Epithelial cell of proximal tubule (primary cell): ENCODE measurements around the gene ANO4. TPM values are rescaled to one million over a fixed set of nuclear protein-coding genes. Genes with fewer than 3 reads are reported as not detected.
"Not testable (repeated sequence)": the region's sequence is repeated elsewhere in the genome, so short reads cannot be mapped to it uniquely, and the experiment has no call there.

Experiments used
- DNase-seq: peaks from one replicate; pipeline ENCODE4 v3.0.0-alpha.2; 2011; ENCODE audit warnings: low read depth
- H3K4me3 ChIP-seq: 2 replicates; pipeline ENCODE4 v1.5.1; 2011; ENCODE audit warnings: low read depth, mild to moderate bottlenecking, low read length
- total RNA-seq: library from RNA; depleted of rRNA; stranded (reverse); fragments of >200 nt; gene quantifications from 2 replicates; pipeline ENCODE4 v1.2.3, GENCODE V29; 2015
- TF ChIP-seq, protein P1 (sequence below): conservative IDR thresholded peaks from 2 replicates; pipeline ENCODE4 v1.5.1; 2012; ENCODE audit warnings: low read depth, mild to moderate bottlenecking, low read length

The ANO4 gene
- total RNA-seq, 1 donor from 2014 or later, result 0.86 TPM

DNA sequence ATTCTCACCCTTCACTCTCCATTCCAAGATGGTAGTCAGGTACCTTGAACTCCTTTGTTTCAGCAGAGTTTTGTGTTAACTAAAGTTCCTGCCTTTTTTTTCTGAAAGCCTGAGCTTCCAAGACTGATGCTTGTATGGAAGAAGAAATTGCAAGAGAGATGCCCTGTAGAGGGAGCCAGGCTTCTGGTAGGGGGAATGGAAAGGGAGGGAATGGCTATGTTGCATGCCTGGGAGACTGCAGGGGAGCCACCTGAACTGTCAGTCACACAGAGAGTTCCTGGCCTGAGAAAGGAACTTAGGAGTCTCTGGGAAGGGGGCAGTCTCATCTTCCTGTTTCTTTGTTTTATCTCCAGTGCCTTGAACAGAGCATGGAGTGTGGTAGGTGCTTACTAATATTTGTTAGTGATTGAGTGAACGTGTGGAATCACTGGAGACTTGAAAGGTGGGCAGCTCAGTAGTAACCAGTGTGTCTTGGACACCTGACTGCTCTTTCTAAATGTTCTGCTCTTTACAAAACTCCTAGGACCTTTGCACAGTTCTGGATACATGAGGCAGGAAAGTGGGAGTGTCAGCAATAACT, 132.2 kb downstream of the ANO4 start:
- DNase-seq, result peak; percentile 35
- TF ChIP-seq, protein P1, sequence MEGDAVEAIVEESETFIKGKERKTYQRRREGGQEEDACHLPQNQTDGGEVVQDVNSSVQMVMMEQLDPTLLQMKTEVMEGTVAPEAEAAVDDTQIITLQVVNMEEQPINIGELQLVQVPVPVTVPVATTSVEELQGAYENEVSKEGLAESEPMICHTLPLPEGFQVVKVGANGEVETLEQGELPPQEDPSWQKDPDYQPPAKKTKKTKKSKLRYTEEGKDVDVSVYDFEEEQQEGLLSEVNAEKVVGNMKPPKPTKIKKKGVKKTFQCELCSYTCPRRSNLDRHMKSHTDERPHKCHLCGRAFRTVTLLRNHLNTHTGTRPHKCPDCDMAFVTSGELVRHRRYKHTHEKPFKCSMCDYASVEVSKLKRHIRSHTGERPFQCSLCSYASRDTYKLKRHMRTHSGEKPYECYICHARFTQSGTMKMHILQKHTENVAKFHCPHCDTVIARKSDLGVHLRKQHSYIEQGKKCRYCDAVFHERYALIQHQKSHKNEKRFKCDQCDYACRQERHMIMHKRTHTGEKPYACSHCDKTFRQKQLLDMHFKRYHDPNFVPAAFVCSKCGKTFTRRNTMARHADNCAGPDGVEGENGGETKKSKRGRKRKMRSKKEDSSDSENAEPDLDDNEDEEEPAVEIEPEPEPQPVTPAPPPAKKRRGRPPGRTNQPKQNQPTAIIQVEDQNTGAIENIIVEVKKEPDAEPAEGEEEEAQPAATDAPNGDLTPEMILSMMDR, result peak; percentile 92

DNA sequence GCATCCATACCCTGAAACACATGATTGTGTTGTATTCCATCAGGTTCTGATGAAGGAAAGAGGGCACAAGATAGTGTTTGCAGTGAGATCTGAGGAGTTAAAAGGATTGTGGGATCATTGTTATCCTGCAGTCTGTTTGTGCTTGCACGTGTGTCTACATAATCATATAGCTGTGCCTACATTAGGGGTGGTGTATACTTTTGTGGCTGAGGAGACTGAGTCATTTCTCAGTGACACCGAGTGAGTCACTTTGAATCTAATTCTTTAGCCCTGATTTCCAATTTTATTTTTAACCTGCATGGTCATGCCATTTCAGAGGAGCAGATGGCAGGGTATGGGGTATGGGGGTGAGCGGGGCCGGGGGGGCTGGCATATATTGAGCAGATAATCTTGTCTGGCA, 133.2 kb downstream of the ANO4 start:
- TF ChIP-seq, protein P1, result no peak
- no peak for DNase-seq
- H3K4me3 ChIP-seq, result no peak overlapping the region

More for the DNA sequence above, 132.2 kb downstream of the ANO4 start:
- H3K4me3 ChIP-seq, result no peak overlapping the region

DNA sequence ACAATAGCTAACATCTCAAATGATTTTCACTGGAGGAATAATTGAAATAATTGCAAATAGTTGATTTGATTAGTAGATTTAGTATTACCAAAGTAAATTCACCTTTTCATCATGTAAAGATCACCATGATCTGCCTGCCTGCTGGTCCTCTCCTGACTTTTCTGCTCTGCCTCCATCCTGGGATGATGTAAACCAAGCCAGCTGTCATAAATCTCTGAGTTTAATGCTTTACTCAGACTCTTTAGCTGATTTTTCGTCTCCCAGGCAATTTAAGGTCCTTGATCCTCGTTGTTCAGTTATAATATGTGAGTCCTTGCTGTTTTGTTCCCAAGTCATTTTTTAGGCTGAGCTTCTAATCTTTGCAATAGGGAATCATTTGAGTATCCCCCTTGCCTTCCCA, 138.0 kb downstream of the ANO4 start:
- TF ChIP-seq, protein P1, result no peak
- H3K4me3 ChIP-seq, result no peak overlapping the region
- DNase-seq, result no peak

DNA sequence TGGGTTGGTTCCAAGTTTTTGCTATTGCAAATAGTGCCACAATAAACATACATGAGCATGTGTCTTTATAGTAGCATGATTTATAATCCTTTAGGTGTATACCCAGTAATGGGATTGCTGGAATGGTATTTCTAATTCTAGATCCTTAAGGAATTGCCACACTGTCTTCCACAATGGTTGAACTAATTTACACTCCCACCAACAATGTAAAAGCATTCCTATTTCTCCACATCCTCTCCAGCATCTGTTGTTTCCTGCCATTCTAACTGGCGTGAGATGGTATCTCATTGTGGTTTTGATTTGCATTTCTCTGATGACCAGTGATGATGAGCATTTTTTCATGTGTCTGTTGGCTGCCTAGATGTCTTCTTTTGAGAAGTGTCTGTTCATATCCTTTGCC, 139.0 kb downstream of the ANO4 start:
- DNase-seq, H3K4me3 ChIP-seq: not testable (repeated sequence)

DNA sequence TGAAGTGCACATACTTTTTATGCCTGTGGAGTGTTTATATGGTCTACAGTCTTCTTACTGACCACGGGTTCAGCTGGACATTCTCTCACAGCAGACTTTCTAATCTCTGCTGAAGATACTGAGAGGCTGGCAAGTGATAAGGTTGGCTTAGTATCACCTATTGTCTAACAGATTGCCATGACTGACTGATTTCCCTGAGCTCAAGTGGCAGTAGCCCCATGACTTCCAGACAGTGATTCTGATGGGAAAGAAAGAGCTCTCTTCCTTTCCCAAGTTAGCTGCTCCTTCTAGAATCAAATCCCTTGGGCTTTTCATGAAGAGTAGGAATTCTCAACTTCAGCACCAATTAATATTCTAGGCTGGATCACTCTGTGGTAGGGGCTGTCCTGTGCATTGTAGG, 141.4 kb downstream of the ANO4 start:
- H3K4me3 ChIP-seq, result no peak overlapping the region
- no peak for DNase-seq
- TF ChIP-seq, protein P1, result no peak

DNA sequence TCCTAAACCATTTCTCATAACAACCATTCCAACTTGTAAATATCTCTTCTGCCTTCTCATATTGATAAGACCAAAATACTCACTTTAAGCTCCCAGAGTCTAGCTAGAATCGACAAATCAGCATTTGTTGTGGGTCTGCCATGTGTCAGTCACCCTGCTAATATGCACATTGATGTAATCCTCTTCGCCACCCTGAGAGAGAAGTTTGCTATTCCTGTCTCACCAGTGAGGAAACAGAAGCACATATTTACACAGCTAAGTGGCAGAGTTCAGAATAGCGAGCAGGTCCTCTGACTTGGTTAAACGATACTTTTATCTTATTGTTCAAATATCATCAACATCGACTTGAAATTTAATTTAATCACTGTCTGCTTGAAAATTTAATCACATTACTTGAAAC, 142.1 kb downstream of the ANO4 start:
- no peak for DNase-seq
- TF ChIP-seq, protein P1, result no peak
- H3K4me3 ChIP-seq, result no peak overlapping the region

DNA sequence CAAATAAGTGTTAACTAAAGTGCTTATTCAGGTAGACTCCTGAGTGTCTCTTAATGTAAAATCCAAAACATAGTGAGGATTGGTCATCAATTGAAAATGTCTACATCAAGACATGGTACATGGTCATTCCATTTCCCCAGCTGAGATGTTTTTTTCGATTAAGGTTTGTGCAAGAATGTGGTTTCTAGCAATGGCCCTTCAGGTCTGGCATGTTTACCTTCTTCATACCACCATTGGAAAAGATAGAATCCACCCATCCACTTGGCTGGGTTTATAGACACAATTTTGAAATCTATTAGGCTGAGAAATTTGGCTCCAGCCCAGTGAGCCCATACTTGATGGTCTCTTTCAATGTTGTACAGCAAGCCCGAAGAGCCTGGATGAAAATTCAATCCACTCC, 145.9 kb downstream of the ANO4 start:
- TF ChIP-seq, protein P1, result no peak
- DNase-seq, result no peak
- no peak overlapping the region for H3K4me3 ChIP-seq
